Psoas muscle (tissue), 8 donors: ENCODE data around the gene PANK4. TPM values are rescaled to one million over a fixed set of nuclear protein-coding genes. Genes with fewer than 3 reads are reported as not detected.

ENCODE experiments used
- ATAC-seq, 4 donors: fragments of 200-7000 bp; cut with Tn5 transposase; one replicate each; pipeline ENCODE4 v1.9.1; 2020; ENCODE audit warnings: moderate library complexity in 3 of 4, mild to moderate bottlenecking in 2 of 4
- DNase-seq, 2 donors: peaks; one replicate each; pipeline ENCODE4 v3.0.0-alpha.2; 2020
- H3K27ac ChIP-seq: fragments of 200-600 bp; one replicate; pipeline ENCODE4 v1.8.0; 2022
- H3K27me3 ChIP-seq, 3 donors: fragments of 200-600 bp in 1 of 3; one replicate each; pipeline versions ENCODE4 v1.6.1 to v1.8.0; 2013 to 2022; ENCODE audit warnings: low read length in 2 of 3, mild to moderate bottlenecking in 2 of 3, moderate library complexity in 1 of 3; ENCODE audit not compliant: insufficient read depth in 3 of 3
- H3K36me3 ChIP-seq, 2 donors: fragments of 200-600 bp in 1 of 2; one replicate each; pipeline versions ENCODE4 v1.6.1 to v1.8.0; 2013 to 2022; ENCODE audit warnings: low read depth in 1 of 2, mild to moderate bottlenecking in 1 of 2, moderate library complexity in 1 of 2; ENCODE audit not compliant: insufficient read depth in 1 of 2
- H3K4me1 ChIP-seq: fragments of 200-600 bp; one replicate; pipeline ENCODE4 v1.8.0; 2022
- H3K4me3 ChIP-seq: fragments of 200-600 bp; one replicate; pipeline ENCODE4 v1.8.0; 2022; ENCODE audit warnings: mild to moderate bottlenecking
- H3K9me3 ChIP-seq: fragments of 200-600 bp; one replicate; pipeline ENCODE4 v1.8.0; 2022
- CTCF ChIP-seq: fragments of 200-600 bp; IDR thresholded peaks from one replicate; pipeline ENCODE4 v1.8.0; 2022; ENCODE audit warnings: antibody characterized with exemption
- WGBS, 3 donors: extraction: QIAGEN DNeasy Blood & Tissue Kit; methylation state at CpG; one replicate each; pipeline versions ENCODE4 v1.1.6 to v1.1.7; 2013; 5-methylcytosine and 5-hydroxymethylcytosine counted together
- intact Hi-C, 2 donors: fragments of 100-400 bp; cut with DNase I; formaldehyde crosslinking; loops; one replicate each; pipeline versions ENCODE4 v1.11.0 to v1.14.2; 2022
- polyA plus RNA-seq, 3 donors: library from polyadenylated mRNA; stranded (reverse); fragments of 200-250 nt; gene quantifications; one replicate each; pipeline ENCODE4 v1.2.3, GENCODE V29; 2013
- total RNA-seq, 4 donors: library from RNA; stranded (reverse); fragmentation: NEBNext Ultra II Directional in 2 of 4; extraction: Animal tissue kit (Norgen Biotek cat#: 25700) in 2 of 4; gene quantifications; one replicate each; pipeline versions ENCODE4 v1.2.1 to v1.2.4, GENCODE V29; 2021 to 2023
- donor health status: healthy with polysubstance abuse.
- donor health status: DM: no; HTN: no; CAD: no; lungs with moderate emphysema.
- donor health status: Bipolar disorder and iron deficiency.
- donor health status: healthy.
- donor health status: DM: yes; HTN: yes; CAD: no.
- donor health status: DM: no; HTN: no; CAD: no.
- donor health status: DM: no; HTN: no; CAD: no.
- donor health status: DM: yes; HTN: yes; CAD: no.

Gene PANK4
- total and polyA plus RNA-seq, 7 donors, result 29.0 to 45.1 (median 31.9) TPM

- Histone ChIP-seq H3K27me3 (no peaks in the 10 kb centered on the region), H3K4me3 (no peak overlapping the region), H3K9me3 (no peaks in the 10 kb centered on the region), H3K4me1 (no peaks in the 10 kb centered on the region), H3K27ac (no peak overlapping the region), H3K36me3 (peaks cover 42 to 98% of the 10 kb centered on the region in 2 donors)
- no peak for TF ChIP-seq CTCF
- DNase-seq, result no peak
- intact Hi-C loops, result no loop called here
- WGBS, 3 donors, result 83 to 84% (median 83%) methylated on average over 31 of the region's 31 CpGs
- no peak for ATAC-seq
These were observed 13.5 kb downstream of the PANK4 start for GRCh38 chr1:2512862-2513421.

GRCh38 chr1:2510366-2511155, 15.8 kb downstream of the PANK4 start:
- intact Hi-C loops, result no loop called here
- Histone ChIP-seq H3K27ac (no peak overlapping the region), H3K4me3 (no peak overlapping the region), H3K27me3 (no peaks in the 10 kb centered on the region), H3K36me3 (peaks cover 30 to 79% of the 10 kb centered on the region in 2 donors), H3K4me1 (no peaks in the 10 kb centered on the region), H3K9me3 (no peaks in the 10 kb centered on the region)
- DNase-seq, result no peak
- no peak for ATAC-seq
- WGBS, 3 donors, result 92 to 94% (median 93%) methylated on average over 26 to 27 of the region's 27 CpGs
- TF ChIP-seq CTCF, result no peak

- peaks cover 0 to 10% (median 3%) of the 10 kb centered on the region in 3 donors for H3K27me3 ChIP-seq
- DNase-seq, result no peak
- WGBS, 3 donors, result 56 to 72% (median 61%) methylated on average over 11 of the region's 11 CpGs
- H3K36me3 ChIP-seq, result peaks cover 30 to 70% of the 10 kb centered on the region in 2 donors
- intact Hi-C loops, result no loop called here
- H3K9me3 ChIP-seq, result no peaks in the 10 kb centered on the region
- no peaks in the 10 kb centered on the region for H3K4me1 ChIP-seq
- no peak overlapping the region for H3K4me3 ChIP-seq
- no peak overlapping the region for H3K27ac ChIP-seq
- ATAC-seq, result no peak
- TF ChIP-seq CTCF, result no peak
These were observed 16.8 kb downstream of the PANK4 start for GRCh38 chr1:2509589-2509988.

- Histone ChIP-seq H3K9me3 (no peaks in the 10 kb centered on the region), H3K36me3 (peaks cover 30 to 63% of the 10 kb centered on the region in 2 donors), H3K4me3 (no peak overlapping the region), H3K27ac (no peak overlapping the region), H3K4me1 (no peaks in the 10 kb centered on the region), H3K27me3 (peaks cover 0 to 17% (median 6%) of the 10 kb centered on the region in 3 donors)
- no peak for ATAC-seq
- 92 to 94% (median 92%) methylated on average over 26 to 29 of the region's 29 CpGs for WGBS, 3 donors
- no peak for DNase-seq
- intact Hi-C loops, result no loop called here
- TF ChIP-seq CTCF, result no peak
These were observed 17.6 kb downstream of the PANK4 start for GRCh38 chr1:2508751-2509150.
